IMR-90 (cell line): ENCODE results near the gene POMGNT2. TPM values are rescaled to one million over a fixed set of nuclear protein-coding genes. Genes with fewer than 3 reads are reported as not detected.

Experiments
- ATAC-seq: fragments of 200-7000 bp; cut with Tn5 transposase; 2 replicates; pipeline ENCODE4 v1.9.1; 2020; ENCODE audit warnings: low read depth, mild to moderate bottlenecking, moderate library complexity
- BruUV-seq: library from RNA; stranded (reverse); fragments of 400-500 nt; replicated peaks from 2 replicates; lab custom pipeline; 2021; lab: Mats Ljungman, UMichigan
- CTCF ChIA-PET: fragments of 300-600 bp; formaldehyde crosslinking; extraction: SDS; loops from one replicate; lab custom pipeline; 2021; ENCODE audit warnings: antibody characterized with exemption; lab: Yijun Ruan, JAX
- POLR2A ChIA-PET: fragments of 300-600 bp; sonication (Branson Sonifier 250); formaldehyde crosslinking; loops from one replicate; lab custom pipeline; 2022; ENCODE audit warnings: antibody characterized with exemption; ENCODE audit not compliant: unreplicated experiment; lab: Charles Lee
- DNase-seq: peaks from one replicate; pipeline ENCODE4 v3.0.0; 2013
- H2AFZ ChIP-seq: replicated peaks from 2 replicates; pipeline ENCODE3; 2013; ENCODE audit warnings: low read length, mild to moderate bottlenecking; ENCODE audit not compliant: poor library complexity
- H2AK5ac ChIP-seq: 2 replicates; pipeline ENCODE4 v1.6.1; 2013; ENCODE audit warnings: low read depth, low read length, inconsistent platforms
- H2AK9ac ChIP-seq: replicated peaks from 2 replicates; pipeline ENCODE3; 2013; ENCODE audit warnings: mild to moderate bottlenecking, low read depth, low read length, moderate library complexity; ENCODE audit not compliant: poor library complexity
- H2BK120ac ChIP-seq: 2 replicates; pipeline ENCODE4 v1.6.1; 2013; ENCODE audit warnings: low read depth, low read length, inconsistent platforms
- H2BK15ac ChIP-seq: 3 replicates; pipeline ENCODE4 v1.6.1; 2013; ENCODE audit warnings: low read depth, low read length, inconsistent platforms
- H2BK20ac ChIP-seq: 2 replicates; pipeline ENCODE4 v1.6.1; 2013; ENCODE audit warnings: low read depth, mild to moderate bottlenecking, inconsistent platforms, low read length, moderate library complexity
- H2BK5ac ChIP-seq: 2 replicates; pipeline ENCODE4 v1.6.1; 2013; ENCODE audit warnings: mild to moderate bottlenecking, low read depth, low read length, inconsistent platforms; ENCODE audit not compliant: poor library complexity, severe bottlenecking
- H3K14ac ChIP-seq: replicated peaks from 2 replicates; pipeline ENCODE4 v1.6.1; 2013; ENCODE audit warnings: low read depth, low read length, inconsistent platforms
- H3K18ac ChIP-seq: 2 replicates; pipeline ENCODE4 v1.6.1; 2013; ENCODE audit warnings: low read depth, low read length, control low read depth
- H3K23ac ChIP-seq: 2 replicates; pipeline ENCODE4 v1.6.1; 2013; ENCODE audit warnings: low read depth, low read length, inconsistent platforms
- H3K27ac ChIP-seq: 2 replicates; pipeline ENCODE4 v1.5.1; 2013; ENCODE audit warnings: mild to moderate bottlenecking, control low read depth, low read length; ENCODE audit not compliant: insufficient read depth
- H3K27me3 ChIP-seq: 2 replicates; pipeline ENCODE4 v1.6.1; 2013; ENCODE audit warnings: low read length; ENCODE audit not compliant: control insufficient read depth, insufficient read depth
- H3K36me3 ChIP-seq: 2 replicates; pipeline ENCODE4 v1.6.1; 2013; ENCODE audit warnings: low read length, mixed read lengths; ENCODE audit not compliant: control insufficient read depth, insufficient read depth
- H3K4ac ChIP-seq: 2 replicates; pipeline ENCODE4 v1.6.1; 2013; ENCODE audit warnings: low read depth, low read length, inconsistent platforms
- H3K4me1 ChIP-seq: 2 replicates; pipeline ENCODE4 v1.6.1; 2013; ENCODE audit warnings: low read length, mixed read lengths; ENCODE audit not compliant: control insufficient read depth, insufficient read depth
- H3K4me2 ChIP-seq: 2 replicates; pipeline ENCODE4 v1.6.1; 2013; ENCODE audit warnings: low read depth, mild to moderate bottlenecking, control low read depth, low read length, moderate library complexity
- H3K4me3 ChIP-seq: 2 replicates; pipeline ENCODE4 v1.5.1; 2013; ENCODE audit warnings: low read depth, mild to moderate bottlenecking, control low read depth, low read length, moderate library complexity; ENCODE audit not compliant: insufficient read depth
- H3K56ac ChIP-seq: 2 replicates; pipeline ENCODE4 v1.6.1; 2013; ENCODE audit warnings: low read length, inconsistent platforms; ENCODE audit not compliant: insufficient read depth; ENCODE audit errors: extremely low read depth
- H3K79me1 ChIP-seq, 2 experiments: 2 replicates each; pipeline ENCODE4 v1.6.1; 2013; ENCODE audit warnings: low read length in 2 of 2, inconsistent platforms in 1 of 2, low read depth in 1 of 2
- H3K9ac ChIP-seq: 2 replicates; pipeline ENCODE4 v1.6.1; 2013; ENCODE audit warnings: low read depth, low read length, control low read depth
- H3K9me1 ChIP-seq: 2 replicates; pipeline ENCODE4 v1.6.1; 2013; ENCODE audit warnings: low read length, inconsistent platforms; ENCODE audit not compliant: insufficient read depth
- H3K9me3 ChIP-seq: 2 replicates; pipeline ENCODE4 v1.6.1; 2013; ENCODE audit warnings: low read length; ENCODE audit not compliant: control insufficient read depth, insufficient read depth
- H4K20me1 ChIP-seq: 2 replicates; pipeline ENCODE4 v1.6.1; 2013; ENCODE audit warnings: low read length, inconsistent platforms; ENCODE audit not compliant: insufficient read depth
- H4K5ac ChIP-seq: 2 replicates; pipeline ENCODE4 v1.6.1; 2013; ENCODE audit warnings: mild to moderate bottlenecking, low read depth, low read length, control low read depth
- H4K8ac ChIP-seq, 2 experiments: 2 replicates each; pipeline ENCODE4 v1.6.1; 2013; ENCODE audit warnings: low read depth in 2 of 2, low read length in 2 of 2, control low read depth in 1 of 2, inconsistent platforms in 1 of 2
- H4K91ac ChIP-seq: 2 replicates; pipeline ENCODE4 v1.6.1; 2013; ENCODE audit warnings: low read depth, low read length, inconsistent platforms; ENCODE audit not compliant: insufficient read depth
- BHLHE40 ChIP-seq: fragments of 150-350 bp; IDR thresholded peaks from 2 replicates; pipeline ENCODE4 v1.6.1; 2016; ENCODE audit warnings: mild to moderate bottlenecking, low read depth, low read length
- CEBPB ChIP-seq: IDR thresholded peaks from 2 replicates; pipeline ENCODE4 v1.6.1; 2012; ENCODE audit warnings: low read depth, low read length, improper control_type of control experiment
- CTCF ChIP-seq: conservative IDR thresholded peaks from 2 replicates; pipeline ENCODE4 v1.5.1; 2012; ENCODE audit warnings: mild to moderate bottlenecking, low read depth, low read length, improper control_type of control experiment
- ELK1 ChIP-seq: fragments of 150-350 bp; IDR thresholded peaks from 2 replicates; pipeline ENCODE4 v1.6.1; 2016; ENCODE audit warnings: low read depth, mild to moderate bottlenecking, low read length, moderate library complexity, borderline replicate concordance
- FOS ChIP-seq: fragments of 150-350 bp; IDR thresholded peaks from 2 replicates; pipeline ENCODE4 v1.6.1; 2016; ENCODE audit warnings: low read depth, low read length
- MAFK ChIP-seq: IDR thresholded peaks from 2 replicates; pipeline ENCODE4 v1.6.1; 2012; ENCODE audit warnings: low read depth, low read length, improper control_type of control experiment
- MAZ ChIP-seq: IDR thresholded peaks from 2 replicates; pipeline ENCODE4 v1.6.1; 2012; ENCODE audit warnings: low read depth, mild to moderate bottlenecking, low read length, improper control_type of control experiment, moderate library complexity, borderline replicate concordance
- MXI1 ChIP-seq: IDR thresholded peaks from 2 replicates; pipeline ENCODE4 v1.6.1; 2012; ENCODE audit warnings: low read depth, mild to moderate bottlenecking, low read length, moderate library complexity, borderline replicate concordance
- NFE2L2 ChIP-seq: fragments of 150-350 bp; IDR thresholded peaks from 2 replicates; pipeline ENCODE4 v1.6.1; 2016; ENCODE audit warnings: low read depth, mild to moderate bottlenecking, low read length
- POLR2A ChIP-seq: IDR thresholded peaks from 2 replicates; pipeline ENCODE4 v1.6.1; 2012; ENCODE audit warnings: mild to moderate bottlenecking, low read depth, low read length
- USF2 ChIP-seq: fragments of 150-350 bp; IDR thresholded peaks from 2 replicates; pipeline ENCODE4 v1.6.1; 2017; ENCODE audit warnings: mild to moderate bottlenecking, antibody characterized with exemption, low read length, low read depth
- WGBS, 2 experiments: methylation state at CpG; one replicate each; pipeline versions ENCODE4 v1.1.5 to v1.1.7; 2013; ENCODE audit warnings: missing lambda C conversion rate in 2 of 2; ENCODE audit not compliant: insufficient read length in 1 of 2; ENCODE audit errors: extremely low coverage in 2 of 2; 5-methylcytosine and 5-hydroxymethylcytosine counted together
- dilution Hi-C: fragments of 300-500 bp; cut with HindIII; formaldehyde crosslinking; loops from one replicate; pipeline ENCODE4 v1.14.3; 2018; ENCODE audit warnings: low sequenced_read_pairs; ENCODE audit not compliant: unreplicated experiment
- in situ Hi-C: fragments of 300-500 bp; cut with MboI; formaldehyde crosslinking; loops from 3 replicates; pipeline ENCODE4 v1.14.3; 2019; ENCODE audit warnings: low sequenced_read_pairs, inconsistent platforms, mixed read lengths
- intact Hi-C: fragments of 100-400 bp; cut with micrococcal nuclease; formaldehyde crosslinking; loops from 2 replicates; pipeline ENCODE4 v1.10.0; 2022
- polyA plus RNA-seq, 3 experiments: library from polyadenylated mRNA; depleted of rRNA; stranded (reverse); fragments of >200 nt; gene quantifications; 2 replicates each; pipeline ENCODE4 v1.2.3, GENCODE V29; 2012; ENCODE audit warnings: low replicate concordance in 1 of 3
- total RNA-seq: library from RNA; depleted of rRNA; stranded (reverse); fragments of >200 nt; gene quantifications from 2 replicates; pipeline ENCODE4 v1.2.3, GENCODE V29; 2012

Gene POMGNT2
- total and polyA plus RNA-seq, 2 of the 4 experiments (the other 2 are of a cell fraction) = 7.5 to 16.2 TPM

- no peak for TF ChIP-seq ELK1
These were observed 24.9 kb downstream of the POMGNT2 start (continued) for GRCh38 chr3:43080726-43081568.

- H3K18ac ChIP-seq = no peak overlapping the region
- no peaks in the 10 kb centered on the region for H3K4me1 ChIP-seq
- ATAC-seq (no peak), DNase-seq (no peak)
- H3K4ac ChIP-seq = no peak overlapping the region
- H4K20me1 ChIP-seq = no peaks in the 10 kb centered on the region
- intact Hi-C loops = no loop called here
- no peaks in the 10 kb centered on the region for H3K79me1 ChIP-seq
- no peak overlapping the region for H3K4me2 ChIP-seq
- no peak overlapping the region for H2AK9ac ChIP-seq
- no peak overlapping the region for H2BK15ac ChIP-seq
- no TSS peak for BruUV-seq
- H2BK120ac ChIP-seq = no peak overlapping the region
- peaks cover 11% of the 10 kb centered on the region; the same call in 1 of the 2 replicates for H3K36me3 ChIP-seq
- WGBS, 2 experiments = 88% methylated on average over 10 of the region's 31 CpGs; no CpG with 5 or more reads in 1 of the 2 experiments
- no peak overlapping the region for H3K27ac ChIP-seq
- H2BK5ac ChIP-seq = no peak overlapping the region
- H4K91ac ChIP-seq = no peak overlapping the region
- no peak overlapping the region for H4K8ac ChIP-seq
- H3K9me1 ChIP-seq = no peaks in the 10 kb centered on the region
- CTCF ChIA-PET = no interaction called here
- H2BK20ac ChIP-seq = no peak overlapping the region
- POLR2A ChIA-PET = no interaction called here
- no peak overlapping the region for H4K5ac ChIP-seq
- dilution Hi-C loops = no loop called here
- H3K27me3 ChIP-seq = no peaks in the 10 kb centered on the region
- in situ Hi-C loops = no loop called here
- H3K56ac ChIP-seq = no peak overlapping the region
- H3K23ac ChIP-seq = no peak overlapping the region
- H3K14ac ChIP-seq = no peak overlapping the region
- no peak overlapping the region for H2AFZ ChIP-seq
- H3K9me3 ChIP-seq = no peaks in the 10 kb centered on the region
- no peak overlapping the region for H3K4me3 ChIP-seq
- no peak overlapping the region for H2AK5ac ChIP-seq
- no peak overlapping the region for H3K9ac ChIP-seq
- TF ChIP-seq NFE2L2 = no peak
- TF ChIP-seq MXI1 = no peak
- no peak for TF ChIP-seq POLR2A
- TF ChIP-seq USF2 = no peak
- TF ChIP-seq MAZ = no peak
- TF ChIP-seq FOS = no peak
- no peak for TF ChIP-seq CTCF
- TF ChIP-seq MAFK = no peak
- no peak for TF ChIP-seq BHLHE40
- no peak for TF ChIP-seq CEBPB
These were observed 26.1 kb downstream of the POMGNT2 start for GRCh38 chr3:43079536-43080332.
